RKO (cell line): ENCODE results near the gene SLC38A8.

Source experiments
- DNase-seq: peaks from one replicate; pipeline ENCODE4 v3.0.0-alpha.2; 2016; ENCODE audit warnings: low spot score

The SLC38A8 gene

GRCh38 chr16:84048871-84049270, 6.3 kb upstream of the SLC38A8 start:
- no peak for DNase-seq

GRCh38 chr16:84048270-84048669, 5.7 kb upstream of the SLC38A8 start:
- DNase-seq, result no peak

GRCh38 chr16:84047626-84048025, 5.0 kb upstream of the SLC38A8 start:
- DNase-seq, result no peak

- DNase-seq, result no peak
Measured at GRCh38 chr16:84047206-84047605, 4.6 kb upstream of the SLC38A8 start.

- DNase-seq, result no peak
Measured at GRCh38 chr16:84045818-84046470, 3.3 kb upstream of the SLC38A8 start.

- DNase-seq, result no peak
Measured at GRCh38 chr16:84045001-84045817, 2.6 kb upstream of the SLC38A8 start.

GRCh38 chr16:84044118-84044488, 1.5 kb upstream of the SLC38A8 start:
- DNase-seq, result peak; percentile 55

- no peak for DNase-seq
Measured at GRCh38 chr16:84043486-84044117, 1.0 kb upstream of the SLC38A8 start.

GRCh38 chr16:84042879-84043485, 387 bp upstream of the SLC38A8 start:
- no peak for DNase-seq

- DNase-seq, result no peak
Measured at GRCh38 chr16:84041881-84042280, 714 bp downstream of the SLC38A8 start.

- DNase-seq, result no peak
Measured at GRCh38 chr16:84040823-84041820, 1.5 kb downstream of the SLC38A8 start.

GRCh38 chr16:84040226-84040822, 2.3 kb downstream of the SLC38A8 start:
- DNase-seq, result no peak

- no peak for DNase-seq
Measured at GRCh38 chr16:84039696-84040095, 2.9 kb downstream of the SLC38A8 start.

- DNase-seq, result no peak
Measured at GRCh38 chr16:84038469-84038868, 4.1 kb downstream of the SLC38A8 start.

- DNase-seq, result no peak
Measured at GRCh38 chr16:84036982-84037425, 5.6 kb downstream of the SLC38A8 start.

- no peak for DNase-seq
Measured at GRCh38 chr16:84036131-84036530, 6.5 kb downstream of the SLC38A8 start.

GRCh38 chr16:84034516-84034915, 8.1 kb downstream of the SLC38A8 start:
- DNase-seq, result no peak

GRCh38 chr16:84033251-84034195, 9.1 kb downstream of the SLC38A8 start:
- no peak for DNase-seq

GRCh38 chr16:84032458-84033178, 10.0 kb downstream of the SLC38A8 start:
- no peak for DNase-seq
